ENCODE data around the gene NANOS1. TPM values are rescaled to one million over a fixed set of nuclear protein-coding genes. Genes with fewer than 3 reads are reported as not detected.

The NANOS1 gene
- total RNA-seq, 2 experiments from 2014 or later = 3.6 to 7.5 TPM

DNA sequence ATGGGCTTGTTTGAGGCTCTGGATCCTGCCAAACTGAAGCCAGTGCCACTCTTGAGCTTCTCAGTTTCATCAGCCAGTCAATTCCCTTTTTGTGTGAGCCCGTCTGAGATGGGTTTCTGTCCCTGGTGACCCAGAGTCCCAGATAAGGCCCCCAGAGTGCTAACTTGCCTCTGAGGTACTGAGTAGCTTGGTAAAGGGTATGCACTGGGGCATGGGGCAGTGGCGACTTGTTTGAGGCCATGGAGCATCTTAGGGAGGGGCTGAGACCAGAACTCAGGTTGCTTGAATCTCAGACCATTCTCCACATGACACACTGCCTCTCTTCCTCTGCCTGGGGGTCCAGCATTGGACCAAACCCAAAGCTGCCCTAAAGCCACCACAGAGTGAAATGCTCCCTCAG is 35.2 kb upstream of the NANOS1 start:
- Histone ChIP-seq H3K9me3 (ENCODE audit: low read length) (no peaks in the 10 kb centered on the region), H3K4me3 (ENCODE audit: low read depth, low read length, poor library complexity, severe bottlenecking) (no peak overlapping the region), H3K36me3 (ENCODE audit: insufficient read depth, low read length) (no peaks in the 10 kb centered on the region), H3K27ac (ENCODE audit: low read depth, low read length, poor library complexity, severe bottlenecking) (no peak overlapping the region), H4K20me1 (ENCODE audit: insufficient read depth, low read length) (no peaks in the 10 kb centered on the region), H3K4me1 (ENCODE audit: insufficient read depth, low read length, poor library complexity, severe bottlenecking) (no peaks in the 10 kb centered on the region), H2AFZ (ENCODE audit: low read length) (no peak overlapping the region), H3K4me2 (ENCODE audit: low read length) (no peak overlapping the region), H3K79me2 (ENCODE audit: insufficient read depth, low read depth, low read length) (no peaks in the 10 kb centered on the region), H3K9me2 (ENCODE audit: insufficient read depth, low read length) (no peaks in the 10 kb centered on the region)
- BruUV-seq (replicated peaks) = no TSS peak
- POLR2A ChIA-PET = interaction anchor here (0.6 kb wide), 1 partner anchor 122 kb away, joined by 3 read pairs; no protein-coding TSS in a partner anchor
- no peak for TF ChIP-seq EZH2phosphoT487 (IDR thresholded peaks at IDR 0.05; ENCODE audit: borderline replicate concordance, low read depth, low read length)
- TF ChIP-seq, protein P1, sequence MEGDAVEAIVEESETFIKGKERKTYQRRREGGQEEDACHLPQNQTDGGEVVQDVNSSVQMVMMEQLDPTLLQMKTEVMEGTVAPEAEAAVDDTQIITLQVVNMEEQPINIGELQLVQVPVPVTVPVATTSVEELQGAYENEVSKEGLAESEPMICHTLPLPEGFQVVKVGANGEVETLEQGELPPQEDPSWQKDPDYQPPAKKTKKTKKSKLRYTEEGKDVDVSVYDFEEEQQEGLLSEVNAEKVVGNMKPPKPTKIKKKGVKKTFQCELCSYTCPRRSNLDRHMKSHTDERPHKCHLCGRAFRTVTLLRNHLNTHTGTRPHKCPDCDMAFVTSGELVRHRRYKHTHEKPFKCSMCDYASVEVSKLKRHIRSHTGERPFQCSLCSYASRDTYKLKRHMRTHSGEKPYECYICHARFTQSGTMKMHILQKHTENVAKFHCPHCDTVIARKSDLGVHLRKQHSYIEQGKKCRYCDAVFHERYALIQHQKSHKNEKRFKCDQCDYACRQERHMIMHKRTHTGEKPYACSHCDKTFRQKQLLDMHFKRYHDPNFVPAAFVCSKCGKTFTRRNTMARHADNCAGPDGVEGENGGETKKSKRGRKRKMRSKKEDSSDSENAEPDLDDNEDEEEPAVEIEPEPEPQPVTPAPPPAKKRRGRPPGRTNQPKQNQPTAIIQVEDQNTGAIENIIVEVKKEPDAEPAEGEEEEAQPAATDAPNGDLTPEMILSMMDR (conservative IDR thresholded peaks at IDR 0.05; ENCODE audit: low read length) = no peak
- DNase-seq (ENCODE audit: low spot score) = no peak
- intact Hi-C loops (cut with micrococcal nuclease; ENCODE audit: unreplicated experiment) = no loop called here
- CTCF ChIA-PET (ENCODE audit: unreplicated experiment) = no interaction called here

DNA sequence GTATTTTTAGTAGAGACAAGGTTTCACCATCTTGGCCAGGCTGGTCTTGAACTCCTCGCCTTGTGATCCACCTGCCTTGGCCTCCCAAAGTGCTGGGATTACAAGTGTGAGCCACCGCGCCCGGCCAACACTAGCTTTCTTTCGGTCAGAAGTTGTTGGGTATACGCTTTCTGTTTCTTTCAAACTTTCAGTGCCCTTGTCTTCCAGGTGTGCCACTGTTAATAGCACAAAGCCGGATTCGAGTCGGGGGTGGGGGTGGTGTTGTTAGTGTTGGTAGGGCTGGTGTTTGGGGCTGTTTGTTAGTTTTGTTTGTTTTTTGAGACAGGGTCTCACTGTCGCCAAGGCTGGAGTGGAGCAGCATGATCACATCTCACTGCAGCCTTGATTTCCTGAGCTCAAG is 33.8 kb upstream of the NANOS1 start:
- Histone ChIP-seq H2AFZ (ENCODE audit: low read length) (no peak overlapping the region), H3K9me2 (ENCODE audit: insufficient read depth, low read length) (no peaks in the 10 kb centered on the region), H3K27ac (ENCODE audit: low read depth, low read length, poor library complexity, severe bottlenecking) (no peak overlapping the region), H3K79me2 (ENCODE audit: insufficient read depth, low read depth, low read length) (no peaks in the 10 kb centered on the region), H3K4me1 (ENCODE audit: insufficient read depth, low read length, poor library complexity, severe bottlenecking) (no peaks in the 10 kb centered on the region), H3K36me3 (ENCODE audit: insufficient read depth, low read length) (no peaks in the 10 kb centered on the region), H3K4me3 (ENCODE audit: low read depth, low read length, poor library complexity, severe bottlenecking) (no peak overlapping the region), H4K20me1 (ENCODE audit: insufficient read depth, low read length) (no peaks in the 10 kb centered on the region), H3K9me3 (ENCODE audit: low read length) (no peaks in the 10 kb centered on the region), H3K4me2 (ENCODE audit: low read length) (no peak overlapping the region)
- BruUV-seq (replicated peaks) = no TSS peak
- TF ChIP-seq, protein P1 (conservative IDR thresholded peaks at IDR 0.05; ENCODE audit: low read length) = no peak
- DNase-seq (ENCODE audit: low spot score) = no peak
- POLR2A ChIA-PET = interaction anchor here (0.6 kb wide), 1 partner anchor 15 kb away, joined by 6 read pairs; no protein-coding TSS in a partner anchor
- intact Hi-C loops (cut with micrococcal nuclease; ENCODE audit: unreplicated experiment) = no loop called here
- CTCF ChIA-PET (ENCODE audit: unreplicated experiment) = no interaction called here

DNA sequence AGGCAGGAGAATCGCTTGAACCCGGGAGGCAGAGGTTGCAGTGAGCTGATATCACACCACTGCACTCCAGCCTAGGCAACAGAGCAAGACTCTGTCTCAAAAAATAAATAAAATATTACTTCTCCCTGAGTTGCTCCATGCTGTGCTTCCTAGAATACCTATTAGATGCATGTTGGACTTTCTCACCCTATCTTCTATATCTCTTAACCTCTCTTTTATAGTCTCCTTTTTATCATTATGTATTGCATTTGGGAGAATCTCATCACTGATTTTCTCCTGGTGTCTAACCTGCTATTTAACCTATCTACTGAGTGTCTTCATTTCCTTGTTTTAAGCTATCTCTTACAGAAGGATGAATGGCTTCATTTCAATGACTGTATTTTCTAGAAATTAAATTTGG is 32.1 kb upstream of the NANOS1 start:
- no TSS peak for BruUV-seq (replicated peaks)
- H3K79me2 ChIP-seq (ENCODE audit: insufficient read depth, low read depth, low read length) = no peaks in the 10 kb centered on the region
- CTCF ChIA-PET (ENCODE audit: unreplicated experiment) = no interaction called here

More for the DNA sequence above, 32.1 kb upstream of the NANOS1 start:
- H3K9me2 ChIP-seq (ENCODE audit: insufficient read depth, low read length) = no peaks in the 10 kb centered on the region
- no peak for TF ChIP-seq EZH2phosphoT487 (IDR thresholded peaks at IDR 0.05; ENCODE audit: borderline replicate concordance, low read depth, low read length)
- H3K4me3 ChIP-seq (ENCODE audit: low read depth, low read length, poor library complexity, severe bottlenecking) = no peak overlapping the region
- no peaks in the 10 kb centered on the region for H4K20me1 ChIP-seq (ENCODE audit: insufficient read depth, low read length)
- H3K36me3 ChIP-seq (ENCODE audit: insufficient read depth, low read length) = no peaks in the 10 kb centered on the region
- no peak overlapping the region for H3K4me2 ChIP-seq (ENCODE audit: low read length)
- no peaks in the 10 kb centered on the region for H3K4me1 ChIP-seq (ENCODE audit: insufficient read depth, low read length, poor library complexity, severe bottlenecking)
- no peak overlapping the region for H3K27ac ChIP-seq (ENCODE audit: low read depth, low read length, poor library complexity, severe bottlenecking)
- intact Hi-C loops (cut with micrococcal nuclease; ENCODE audit: unreplicated experiment) = no loop called here
- POLR2A ChIA-PET = interaction anchor here (0.6 to 0.7 kb wide), 3 partner anchors 34 to 271 kb away, joined by 3 to 4 read pairs (median 3); no protein-coding TSS in a partner anchor
- no peak overlapping the region for H2AFZ ChIP-seq (ENCODE audit: low read length)
- DNase-seq (ENCODE audit: low spot score) = no peak
- H3K9me3 ChIP-seq (ENCODE audit: low read length) = no peaks in the 10 kb centered on the region

Data from OCI-LY7 (cell line).